Progenitor cell of endocrine pancreas (in vitro differentiated cells): ENCODE data around the gene PARD6G. TPM values are rescaled to one million over a fixed set of nuclear protein-coding genes. Genes with fewer than 3 reads are reported as not detected.

ENCODE experiments used
- DNase-seq: peaks from one replicate; pipeline ENCODE4 v3.0.0; 2021; ENCODE audit warnings: low spot score; ENCODE audit not compliant: unreplicated experiment
- H3K27ac Mint-ChIP-seq: 2 replicates; pipeline ENCODE4 v1.8.0; 2021; ENCODE audit warnings: mild to moderate bottlenecking, moderate library complexity, mixed read lengths
- H3K27me3 Mint-ChIP-seq: 2 replicates; pipeline ENCODE4 v1.8.0; 2021; ENCODE audit warnings: mixed read lengths
- H3K36me3 Mint-ChIP-seq: 2 replicates; pipeline ENCODE4 v1.8.0; 2022; ENCODE audit warnings: mixed read lengths; ENCODE audit not compliant: insufficient read depth
- H3K4me1 Mint-ChIP-seq: 2 replicates; pipeline ENCODE4 v1.8.0; 2021; ENCODE audit warnings: low read depth, mixed read lengths
- H3K4me3 Mint-ChIP-seq: 2 replicates; pipeline ENCODE4 v1.8.0; 2021; ENCODE audit warnings: low read depth, mild to moderate bottlenecking, moderate library complexity, mixed read lengths
- H3K9me3 Mint-ChIP-seq: 2 replicates; pipeline ENCODE4 v1.8.0; 2021; ENCODE audit warnings: low read depth, mixed read lengths
- CTCF ChIP-seq: fragments of 200-600 bp; sonication (generic); IDR thresholded peaks from one replicate; pipeline ENCODE4 v1.5.0; 2021; ENCODE audit warnings: antibody characterized with exemption, mild to moderate bottlenecking; ENCODE audit not compliant: unreplicated experiment
- total RNA-seq: library from RNA; stranded (reverse); gene quantifications from 2 replicates; pipeline ENCODE4 v1.2.1, GENCODE V29; 2021

PARD6G gene
- total RNA-seq, 1 donor from 2014 or later, result 25.8 TPM

- Mint-ChIP-seq H3K36me3 (peaks cover 2% of the 10 kb centered on the region), H3K9me3 (no peaks in the 10 kb centered on the region), H3K27me3 (no peaks in the 10 kb centered on the region), H3K4me1 (no peaks in the 10 kb centered on the region), H3K27ac (no peak overlapping the region), H3K4me3 (no peak overlapping the region)
- DNase-seq, result no peak
- TF ChIP-seq CTCF, result no peak
These were observed 52.3 kb downstream of the PARD6G start for GRCh38 chr18:80194874-80195570.

- Mint-ChIP-seq H3K4me1 (no peaks in the 10 kb centered on the region), H3K36me3 (peaks cover 2% of the 10 kb centered on the region), H3K27ac (no peak overlapping the region), H3K9me3 (no peaks in the 10 kb centered on the region), H3K27me3 (no peaks in the 10 kb centered on the region), H3K4me3 (no peak overlapping the region)
- TF ChIP-seq CTCF, result no peak
- DNase-seq, result no peak
These were observed 53.6 kb downstream of the PARD6G start for GRCh38 chr18:80193701-80194100.

GRCh38 chr18:80192653-80193385 lies 54.5 kb downstream of the PARD6G start:
- Mint-ChIP-seq H3K36me3 (peaks cover 2% of the 10 kb centered on the region), H3K9me3 (no peaks in the 10 kb centered on the region), H3K4me1 (no peaks in the 10 kb centered on the region), H3K27me3 (no peaks in the 10 kb centered on the region), H3K27ac (no peak overlapping the region), H3K4me3 (no peak overlapping the region)
- DNase-seq, result no peak
- no peak for TF ChIP-seq CTCF

- Mint-ChIP-seq H3K9me3 (no peaks in the 10 kb centered on the region), H3K4me3 (no peak overlapping the region), H3K27me3 (no peaks in the 10 kb centered on the region), H3K4me1 (no peaks in the 10 kb centered on the region), H3K27ac (no peak overlapping the region), H3K36me3 (peaks cover 2% of the 10 kb centered on the region)
- no peak for TF ChIP-seq CTCF
- DNase-seq, result no peak
These were observed 55.2 kb downstream of the PARD6G start for GRCh38 chr18:80191907-80192652.

GRCh38 chr18:80191264-80191663 lies 56.0 kb downstream of the PARD6G start:
- H3K36me3 Mint-ChIP-seq, result peaks cover 2% of the 10 kb centered on the region
- no peaks in the 10 kb centered on the region for H3K9me3 Mint-ChIP-seq
- H3K4me1 Mint-ChIP-seq, result no peaks in the 10 kb centered on the region
- H3K27ac Mint-ChIP-seq, result no peak overlapping the region
- DNase-seq, result no peak
- H3K4me3 Mint-ChIP-seq, result no peak overlapping the region
- no peak for TF ChIP-seq CTCF
- H3K27me3 Mint-ChIP-seq, result no peaks in the 10 kb centered on the region
